ENCODE measurements around the gene SCG3. TPM values are rescaled to one million over a fixed set of nuclear protein-coding genes. Genes with fewer than 3 reads are reported as not detected.

Gene SCG3
- total RNA-seq, 4 donors from 2014 or later, result 0.47 TPM; not detected in 3

DNA sequence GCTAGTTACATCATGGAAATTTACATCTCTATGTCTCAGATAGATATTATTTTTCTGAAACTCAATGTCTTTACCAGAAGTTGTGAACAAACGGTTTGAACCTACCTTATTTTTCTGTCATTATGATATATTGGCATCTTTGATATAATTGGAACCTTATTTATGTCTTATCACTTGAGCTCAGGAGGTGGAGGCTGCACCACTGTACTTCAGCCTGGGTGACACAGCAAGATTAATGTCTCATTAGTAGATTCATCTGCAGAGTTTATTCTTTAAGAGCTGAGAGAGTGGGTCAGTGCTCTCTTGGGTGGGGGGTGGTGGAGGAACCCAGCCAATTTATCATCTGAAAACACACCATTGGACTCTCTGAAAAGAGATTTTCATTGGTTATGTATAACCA is 21.4 kb downstream of the SCG3 start:
- TF ChIP-seq, protein P1, sequence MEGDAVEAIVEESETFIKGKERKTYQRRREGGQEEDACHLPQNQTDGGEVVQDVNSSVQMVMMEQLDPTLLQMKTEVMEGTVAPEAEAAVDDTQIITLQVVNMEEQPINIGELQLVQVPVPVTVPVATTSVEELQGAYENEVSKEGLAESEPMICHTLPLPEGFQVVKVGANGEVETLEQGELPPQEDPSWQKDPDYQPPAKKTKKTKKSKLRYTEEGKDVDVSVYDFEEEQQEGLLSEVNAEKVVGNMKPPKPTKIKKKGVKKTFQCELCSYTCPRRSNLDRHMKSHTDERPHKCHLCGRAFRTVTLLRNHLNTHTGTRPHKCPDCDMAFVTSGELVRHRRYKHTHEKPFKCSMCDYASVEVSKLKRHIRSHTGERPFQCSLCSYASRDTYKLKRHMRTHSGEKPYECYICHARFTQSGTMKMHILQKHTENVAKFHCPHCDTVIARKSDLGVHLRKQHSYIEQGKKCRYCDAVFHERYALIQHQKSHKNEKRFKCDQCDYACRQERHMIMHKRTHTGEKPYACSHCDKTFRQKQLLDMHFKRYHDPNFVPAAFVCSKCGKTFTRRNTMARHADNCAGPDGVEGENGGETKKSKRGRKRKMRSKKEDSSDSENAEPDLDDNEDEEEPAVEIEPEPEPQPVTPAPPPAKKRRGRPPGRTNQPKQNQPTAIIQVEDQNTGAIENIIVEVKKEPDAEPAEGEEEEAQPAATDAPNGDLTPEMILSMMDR (IDR thresholded peaks at IDR 0.05), result no peak

DNA sequence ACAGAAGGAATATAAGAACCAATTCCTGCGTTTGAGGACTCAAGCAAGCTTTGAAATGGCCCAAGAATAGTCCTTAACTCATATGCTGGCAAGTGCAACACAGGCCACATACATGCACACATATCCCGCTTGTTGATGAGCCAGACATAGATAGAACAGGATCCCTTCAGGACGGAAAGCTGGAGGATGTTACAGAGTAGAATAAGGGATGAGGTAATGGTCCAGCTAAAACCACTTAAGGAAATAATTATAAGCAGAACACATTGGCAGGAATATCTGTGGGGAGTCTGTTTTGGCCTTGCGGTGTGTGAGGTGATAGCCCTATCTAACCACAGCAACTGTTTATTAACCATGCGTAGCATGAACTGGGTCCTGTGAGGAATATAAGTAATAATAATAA is 25.0 kb downstream of the SCG3 start:
- no peak for DNase-seq (ENCODE audit: low spot score)
- TF ChIP-seq, protein P1 (IDR thresholded peaks at IDR 0.05), result no peak
- ATAC-seq (ENCODE audit: low FRiP score), result no peak

More for the DNA sequence above, 21.4 kb downstream of the SCG3 start:
- no peak for ATAC-seq (ENCODE audit: low FRiP score)
- DNase-seq (ENCODE audit: low spot score), result no peak

DNA sequence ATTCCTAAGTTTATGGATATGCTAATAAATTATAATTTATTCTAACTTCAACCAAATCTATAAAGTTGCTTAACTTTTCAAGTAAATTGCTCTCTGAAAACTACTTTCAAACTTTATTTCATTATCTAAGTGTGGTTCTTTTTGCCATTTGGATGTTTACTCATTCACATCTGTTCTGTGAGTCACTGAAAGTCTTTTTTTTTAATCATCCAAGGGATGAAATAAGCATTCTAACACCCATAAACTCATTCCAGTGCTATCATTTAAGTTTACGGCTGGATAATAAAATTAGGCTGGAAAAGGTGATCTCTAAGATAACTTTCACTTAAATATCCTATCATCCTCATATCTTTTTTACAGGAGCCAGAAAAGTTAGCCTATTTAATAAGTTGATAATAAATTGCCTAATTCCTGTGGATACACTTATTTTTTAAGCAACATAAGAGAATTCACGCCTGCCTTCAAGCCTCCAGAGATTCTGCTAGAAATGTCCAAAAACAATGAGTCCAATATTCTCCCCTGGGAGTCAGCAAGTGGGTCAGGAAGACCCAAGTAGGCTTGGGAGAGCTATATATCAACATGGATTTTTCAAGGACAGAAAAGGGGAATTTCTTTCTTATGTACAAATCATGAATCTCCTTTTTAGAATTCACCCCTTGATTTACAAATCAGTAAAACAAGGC is 25.8 kb downstream of the SCG3 start:
- TF ChIP-seq, protein P1 (IDR thresholded peaks at IDR 0.05), result no peak
- ATAC-seq (ENCODE audit: low FRiP score) (no peak), DNase-seq (ENCODE audit: low spot score) (no peak)

- ATAC-seq (ENCODE audit: low FRiP score), result no peak
- TF ChIP-seq, protein P1 (IDR thresholded peaks at IDR 0.05), result no peak
- no peak for DNase-seq (ENCODE audit: low spot score)
Observed at GRCh38 chr15:51708013-51708412, 26.7 kb downstream of the SCG3 start.

DNA sequence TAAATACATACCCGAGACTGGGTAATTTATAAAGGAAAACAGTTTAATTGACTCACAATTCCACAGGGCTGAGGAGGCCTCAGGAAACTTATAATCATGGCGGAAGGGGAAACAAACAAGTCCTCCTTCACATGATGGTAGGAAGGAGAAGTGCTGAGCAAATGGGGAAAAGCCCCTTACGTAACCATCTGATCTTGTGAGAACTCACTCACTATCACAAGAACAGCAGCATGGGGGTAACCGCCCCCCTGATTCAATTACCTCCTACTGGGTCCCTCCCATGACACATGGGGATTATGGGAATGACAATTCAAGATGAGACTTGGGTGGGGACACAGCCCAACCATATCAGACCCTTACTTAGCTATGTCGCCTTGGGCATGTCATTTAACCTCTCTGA is 27.7 kb downstream of the SCG3 start:
- TF ChIP-seq, protein P1 (IDR thresholded peaks at IDR 0.05), result no peak
- no peak for DNase-seq (ENCODE audit: low spot score)
- no peak for ATAC-seq (ENCODE audit: low FRiP score)

- no peak for ATAC-seq (ENCODE audit: low FRiP score)
- TF ChIP-seq, protein P1 (IDR thresholded peaks at IDR 0.05), result no peak
- DNase-seq (ENCODE audit: low spot score), result no peak
Observed at GRCh38 chr15:51714162-51714561, 32.9 kb downstream of the SCG3 start.

GRCh38 chr15:51714911-51715310 is 33.6 kb downstream of the SCG3 start:
- TF ChIP-seq, protein P1 (IDR thresholded peaks at IDR 0.05), result no peak
- ATAC-seq (ENCODE audit: low FRiP score) (no peak), DNase-seq (ENCODE audit: low spot score) (no peak)

Data from omental fat pad (tissue), 4 donors.